IMR-90 (cell line): ENCODE results near the gene TBL3. TPM values are rescaled to one million over a fixed set of nuclear protein-coding genes. Genes with fewer than 3 reads are reported as not detected.

ENCODE experiments used
- ATAC-seq: fragments of 200-7000 bp; cut with Tn5 transposase; 2 replicates; pipeline ENCODE4 v1.9.1; 2020; ENCODE audit warnings: low read depth, mild to moderate bottlenecking, moderate library complexity
- BruUV-seq: library from RNA; stranded (reverse); fragments of 400-500 nt; replicated peaks from 2 replicates; lab custom pipeline; 2021; lab: Mats Ljungman, UMichigan
- CTCF ChIA-PET: fragments of 300-600 bp; formaldehyde crosslinking; extraction: SDS; loops from one replicate; lab custom pipeline; 2021; ENCODE audit warnings: antibody characterized with exemption; lab: Yijun Ruan, JAX
- POLR2A ChIA-PET: fragments of 300-600 bp; sonication (Branson Sonifier 250); formaldehyde crosslinking; loops from one replicate; lab custom pipeline; 2022; ENCODE audit warnings: antibody characterized with exemption; ENCODE audit not compliant: unreplicated experiment; lab: Charles Lee
- DNase-seq: peaks from one replicate; pipeline ENCODE4 v3.0.0; 2013
- H2AFZ ChIP-seq: replicated peaks from 2 replicates; pipeline ENCODE3; 2013; ENCODE audit warnings: low read length, mild to moderate bottlenecking; ENCODE audit not compliant: poor library complexity
- H2AK5ac ChIP-seq: 2 replicates; pipeline ENCODE4 v1.6.1; 2013; ENCODE audit warnings: low read depth, low read length, inconsistent platforms
- H2AK9ac ChIP-seq: replicated peaks from 2 replicates; pipeline ENCODE3; 2013; ENCODE audit warnings: mild to moderate bottlenecking, low read depth, low read length, moderate library complexity; ENCODE audit not compliant: poor library complexity
- H2BK120ac ChIP-seq: 2 replicates; pipeline ENCODE4 v1.6.1; 2013; ENCODE audit warnings: low read depth, low read length, inconsistent platforms
- H2BK15ac ChIP-seq: 3 replicates; pipeline ENCODE4 v1.6.1; 2013; ENCODE audit warnings: low read depth, low read length, inconsistent platforms
- H2BK20ac ChIP-seq: 2 replicates; pipeline ENCODE4 v1.6.1; 2013; ENCODE audit warnings: low read depth, mild to moderate bottlenecking, inconsistent platforms, low read length, moderate library complexity
- H2BK5ac ChIP-seq: 2 replicates; pipeline ENCODE4 v1.6.1; 2013; ENCODE audit warnings: mild to moderate bottlenecking, low read depth, low read length, inconsistent platforms; ENCODE audit not compliant: poor library complexity, severe bottlenecking
- H3K14ac ChIP-seq: replicated peaks from 2 replicates; pipeline ENCODE4 v1.6.1; 2013; ENCODE audit warnings: low read depth, low read length, inconsistent platforms
- H3K18ac ChIP-seq: 2 replicates; pipeline ENCODE4 v1.6.1; 2013; ENCODE audit warnings: low read depth, low read length, control low read depth
- H3K23ac ChIP-seq: 2 replicates; pipeline ENCODE4 v1.6.1; 2013; ENCODE audit warnings: low read depth, low read length, inconsistent platforms
- H3K27ac ChIP-seq: 2 replicates; pipeline ENCODE4 v1.5.1; 2013; ENCODE audit warnings: mild to moderate bottlenecking, control low read depth, low read length; ENCODE audit not compliant: insufficient read depth
- H3K27me3 ChIP-seq: 2 replicates; pipeline ENCODE4 v1.6.1; 2013; ENCODE audit warnings: low read length; ENCODE audit not compliant: control insufficient read depth, insufficient read depth
- H3K36me3 ChIP-seq: 2 replicates; pipeline ENCODE4 v1.6.1; 2013; ENCODE audit warnings: low read length, mixed read lengths; ENCODE audit not compliant: control insufficient read depth, insufficient read depth
- H3K4ac ChIP-seq: 2 replicates; pipeline ENCODE4 v1.6.1; 2013; ENCODE audit warnings: low read depth, low read length, inconsistent platforms
- H3K4me1 ChIP-seq: 2 replicates; pipeline ENCODE4 v1.6.1; 2013; ENCODE audit warnings: low read length, mixed read lengths; ENCODE audit not compliant: control insufficient read depth, insufficient read depth
- H3K4me2 ChIP-seq: 2 replicates; pipeline ENCODE4 v1.6.1; 2013; ENCODE audit warnings: low read depth, mild to moderate bottlenecking, control low read depth, low read length, moderate library complexity
- H3K4me3 ChIP-seq: 2 replicates; pipeline ENCODE4 v1.5.1; 2013; ENCODE audit warnings: low read depth, mild to moderate bottlenecking, control low read depth, low read length, moderate library complexity; ENCODE audit not compliant: insufficient read depth
- H3K56ac ChIP-seq: 2 replicates; pipeline ENCODE4 v1.6.1; 2013; ENCODE audit warnings: low read length, inconsistent platforms; ENCODE audit not compliant: insufficient read depth; ENCODE audit errors: extremely low read depth
- H3K79me1 ChIP-seq, 2 experiments: 2 replicates each; pipeline ENCODE4 v1.6.1; 2013; ENCODE audit warnings: low read length in 2 of 2, inconsistent platforms in 1 of 2, low read depth in 1 of 2
- H3K9ac ChIP-seq: 2 replicates; pipeline ENCODE4 v1.6.1; 2013; ENCODE audit warnings: low read depth, low read length, control low read depth
- H3K9me1 ChIP-seq: 2 replicates; pipeline ENCODE4 v1.6.1; 2013; ENCODE audit warnings: low read length, inconsistent platforms; ENCODE audit not compliant: insufficient read depth
- H3K9me3 ChIP-seq: 2 replicates; pipeline ENCODE4 v1.6.1; 2013; ENCODE audit warnings: low read length; ENCODE audit not compliant: control insufficient read depth, insufficient read depth
- H4K20me1 ChIP-seq: 2 replicates; pipeline ENCODE4 v1.6.1; 2013; ENCODE audit warnings: low read length, inconsistent platforms; ENCODE audit not compliant: insufficient read depth
- H4K5ac ChIP-seq: 2 replicates; pipeline ENCODE4 v1.6.1; 2013; ENCODE audit warnings: mild to moderate bottlenecking, low read depth, low read length, control low read depth
- H4K8ac ChIP-seq, 2 experiments: 2 replicates each; pipeline ENCODE4 v1.6.1; 2013; ENCODE audit warnings: low read depth in 2 of 2, low read length in 2 of 2, control low read depth in 1 of 2, inconsistent platforms in 1 of 2
- H4K91ac ChIP-seq: 2 replicates; pipeline ENCODE4 v1.6.1; 2013; ENCODE audit warnings: low read depth, low read length, inconsistent platforms; ENCODE audit not compliant: insufficient read depth
- BHLHE40 ChIP-seq: fragments of 150-350 bp; IDR thresholded peaks from 2 replicates; pipeline ENCODE4 v1.6.1; 2016; ENCODE audit warnings: mild to moderate bottlenecking, low read depth, low read length
- MAZ ChIP-seq: IDR thresholded peaks from 2 replicates; pipeline ENCODE4 v1.6.1; 2012; ENCODE audit warnings: low read depth, mild to moderate bottlenecking, low read length, improper control_type of control experiment, moderate library complexity, borderline replicate concordance
- RFX5 ChIP-seq: IDR thresholded peaks from 2 replicates; pipeline ENCODE4 v1.8.0; 2012; ENCODE audit warnings: low read depth, mild to moderate bottlenecking, low read length, moderate library complexity
- WGBS, 2 experiments: methylation state at CpG; one replicate each; pipeline versions ENCODE4 v1.1.5 to v1.1.7; 2013; ENCODE audit warnings: missing lambda C conversion rate in 2 of 2; ENCODE audit not compliant: insufficient read length in 1 of 2; ENCODE audit errors: extremely low coverage in 2 of 2; 5-methylcytosine and 5-hydroxymethylcytosine counted together
- dilution Hi-C: fragments of 300-500 bp; cut with HindIII; formaldehyde crosslinking; loops from one replicate; pipeline ENCODE4 v1.14.3; 2018; ENCODE audit warnings: low sequenced_read_pairs; ENCODE audit not compliant: unreplicated experiment
- in situ Hi-C: fragments of 300-500 bp; cut with MboI; formaldehyde crosslinking; loops from 3 replicates; pipeline ENCODE4 v1.14.3; 2019; ENCODE audit warnings: low sequenced_read_pairs, inconsistent platforms, mixed read lengths
- intact Hi-C: fragments of 100-400 bp; cut with micrococcal nuclease; formaldehyde crosslinking; loops from 2 replicates; pipeline ENCODE4 v1.10.0; 2022
- polyA plus RNA-seq, 3 experiments: library from polyadenylated mRNA; depleted of rRNA; stranded (reverse); fragments of >200 nt; gene quantifications; 2 replicates each; pipeline ENCODE4 v1.2.3, GENCODE V29; 2012; ENCODE audit warnings: low replicate concordance in 1 of 3
- total RNA-seq: library from RNA; depleted of rRNA; stranded (reverse); fragments of >200 nt; gene quantifications from 2 replicates; pipeline ENCODE4 v1.2.3, GENCODE V29; 2012

Gene TBL3
- total and polyA plus RNA-seq, 2 of the 4 experiments (the other 2 are of a cell fraction), result 38.5 to 60.8 TPM

DNA sequence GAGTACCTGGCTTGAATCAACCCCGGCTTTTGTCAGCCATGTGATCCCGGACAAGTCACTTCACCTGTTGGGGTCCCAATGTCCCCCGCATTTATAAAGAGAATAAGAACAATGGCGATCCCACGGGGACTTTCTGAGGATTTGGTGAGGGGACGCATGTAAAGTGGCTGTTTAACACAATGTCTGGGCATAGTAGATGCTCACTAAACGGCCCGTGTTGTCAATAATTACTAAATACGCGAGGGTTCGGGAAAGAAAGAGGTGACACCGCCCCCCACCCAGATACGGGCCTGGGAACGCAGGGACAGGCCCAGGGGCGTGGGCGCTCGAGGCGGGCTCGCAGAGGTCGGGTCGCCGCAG, 19.7 kb downstream of the TBL3 start:
- Histone ChIP-seq H2BK120ac (peak overlapping the region; percentile 40; the same call in 1 of the 2 replicates), H2BK20ac (no peak overlapping the region), H3K79me1 (peaks cover under 1 to 21% of the 10 kb centered on the region in 2 experiments; a peak in 3 of 4 replicates), H4K20me1 (no peaks in the 10 kb centered on the region), H3K23ac (no peak overlapping the region; the same call in 1 of the 2 replicates), H2AFZ (peak overlapping the region; percentile 96), H3K14ac (peak overlapping the region; percentile 57; the same call in 1 of the 2 replicates), H3K4ac (peak overlapping the region; percentile 47), H2AK5ac (0 out of 2 replicates have a peak overlapping the region, but pooled peaks have one; percentile 19), H3K4me1 (peaks cover 17% of the 10 kb centered on the region), H3K9me3 (peaks cover 2% of the 10 kb centered on the region; the same call in 1 of the 2 replicates), H3K18ac (no peak overlapping the region), H2BK15ac (no peak overlapping the region), H3K9me1 (peaks cover 22% of the 10 kb centered on the region), H2AK9ac (peak overlapping the region; percentile 88), H3K9ac (no peak overlapping the region), H3K4me2 (peak overlapping the region; percentile 70), H4K5ac (peak overlapping the region; percentile 62), H3K4me3 (peak overlapping the region; percentile 47), H3K56ac (no peak overlapping the region), H3K36me3 (peaks cover 6% of the 10 kb centered on the region; the same call in 1 of the 2 replicates), H4K8ac (peak overlapping the region in 1 of 2 experiments; percentile 94; a peak in 2 of 4 replicates), H2BK5ac (no peak overlapping the region), H3K27me3 (peaks cover 17% of the 10 kb centered on the region), H3K27ac (no peak overlapping the region), H4K91ac (no peak overlapping the region)
- in situ Hi-C loops (no loop called here), dilution Hi-C loops (no loop called here), intact Hi-C loops (no loop called here)
- DNase-seq (no peak), ATAC-seq (no peak)
- ChIA-PET POLR2A (interaction anchor here (0.6 kb wide), 2 partner anchors 85 to 149 kb away, joined by 3 to 11 read pairs; no protein-coding TSS in a partner anchor), CTCF (interaction anchor here (1.1 kb wide), 1 partner anchor 12 kb away, joined by 3 read pairs; no protein-coding TSS in a partner anchor)
- TF ChIP-seq BHLHE40, result no peak
- TF ChIP-seq RFX5, result no peak
- 0 out of 2 replicates have a peak, but pooled peaks have one; percentile 3 for TF ChIP-seq MAZ
- no TSS peak for BruUV-seq
- 41% methylated on average over 5 of the region's 22 CpGs; no CpG with 5 or more reads in 1 of the 2 experiments for WGBS, 2 experiments
